NT2/D1 (cell line): ENCODE results near the gene CD27.
"Not testable (repeated sequence)": the region's sequence is repeated elsewhere in the genome, so short reads cannot be mapped to it uniquely, and the experiment has no call there.

Experiments used
- SUZ12 ChIP-seq: IDR thresholded peaks from 2 replicates; pipeline ENCODE4 v1.6.1; 2011; ENCODE audit not compliant: insufficient read length, insufficient read depth; ENCODE audit errors: extremely low read depth
- YY1 ChIP-seq: IDR thresholded peaks from 2 replicates; pipeline ENCODE4 v1.6.1; 2011; ENCODE audit not compliant: insufficient read length, insufficient read depth

DNA sequence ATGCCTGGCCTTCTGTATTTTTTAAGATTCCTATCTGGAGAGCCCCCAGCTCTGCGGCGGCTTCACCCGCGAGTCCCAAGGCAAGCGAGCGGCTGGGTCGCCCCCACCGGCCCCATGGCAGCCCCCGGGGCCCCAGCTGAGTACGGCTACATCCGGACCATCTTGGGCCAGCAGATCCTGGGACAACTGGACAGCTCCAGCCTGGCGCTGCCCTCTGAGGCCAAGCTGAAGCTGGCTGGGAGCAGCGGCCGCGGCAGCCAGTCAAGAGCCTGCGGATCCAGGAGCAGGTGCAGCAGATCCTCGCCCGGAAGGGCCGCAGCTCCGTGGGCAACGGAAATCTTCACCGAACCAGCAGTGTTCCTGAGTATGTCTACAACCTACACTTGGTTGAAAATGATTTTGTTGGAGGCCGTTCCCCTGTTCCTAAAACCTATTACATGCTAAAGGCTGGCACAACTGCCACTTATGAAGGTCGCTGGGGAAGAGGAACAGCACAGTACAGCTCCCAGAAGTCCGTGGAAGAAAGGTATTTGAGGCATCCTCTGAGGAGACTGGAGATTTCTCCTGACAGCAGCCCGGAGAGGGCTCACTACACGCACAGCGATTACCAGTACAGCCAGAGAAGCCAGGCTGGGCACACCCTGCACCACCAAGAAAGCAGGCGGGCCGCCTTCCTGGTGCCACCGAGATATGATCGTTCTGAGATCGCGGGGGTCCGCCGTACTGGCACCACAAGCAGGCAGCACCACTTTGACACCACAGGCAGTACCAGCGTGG lies 33.0 kb downstream of the CD27 start:
- not testable (repeated sequence) for TF ChIP-seq SUZ12, YY1
